ENCODE data around the gene ITPKC.
A peak's percentile ranks its signal among the peaks of the same experiment; 100 is the strongest.

ITPKC gene

GRCh38 chr19:40736661-40737060 lies 19.7 kb downstream of the ITPKC start:
- no peak overlapping the region for H3K4me3 ChIP-seq (ENCODE audit: low read depth, low read length)
- no peak for DNase-seq (ENCODE audit: low read depth)

GRCh38 chr19:40737102-40737644 lies 20.3 kb downstream of the ITPKC start:
- no peak overlapping the region for H3K4me3 ChIP-seq (ENCODE audit: low read depth, low read length)
- DNase-seq (ENCODE audit: low read depth) = no peak

GRCh38 chr19:40739030-40739839 lies 22.3 kb downstream of the ITPKC start:
- no peak for DNase-seq (ENCODE audit: low read depth)
- H3K4me3 ChIP-seq (ENCODE audit: low read depth, low read length) = no peak overlapping the region

- no peak for DNase-seq (ENCODE audit: low read depth)
- no peak overlapping the region for H3K4me3 ChIP-seq (ENCODE audit: low read depth, low read length)
Measured at GRCh38 chr19:40739871-40740703, 23.2 kb downstream of the ITPKC start.

GRCh38 chr19:40740747-40741146 lies 23.8 kb downstream of the ITPKC start:
- no peak overlapping the region for H3K4me3 ChIP-seq (ENCODE audit: low read depth, low read length)
- DNase-seq (ENCODE audit: low read depth) = no peak

GRCh38 chr19:40741527-40742390 lies 24.8 kb downstream of the ITPKC start:
- no peak overlapping the region for H3K4me3 ChIP-seq (ENCODE audit: low read depth, low read length)
- no peak for DNase-seq (ENCODE audit: low read depth)

GRCh38 chr19:40742477-40742876 lies 25.6 kb downstream of the ITPKC start:
- DNase-seq (ENCODE audit: low read depth) = no peak
- H3K4me3 ChIP-seq (ENCODE audit: low read depth, low read length) = no peak overlapping the region

- H3K4me3 ChIP-seq (ENCODE audit: low read depth, low read length) = no peak overlapping the region
- no peak for DNase-seq (ENCODE audit: low read depth)
Measured at GRCh38 chr19:40742886-40743285, 26.0 kb downstream of the ITPKC start.

GRCh38 chr19:40743926-40744325 lies 27.0 kb downstream of the ITPKC start:
- no peak overlapping the region for H3K4me3 ChIP-seq (ENCODE audit: low read depth, low read length)
- DNase-seq (ENCODE audit: low read depth) = no peak

- H3K4me3 ChIP-seq (ENCODE audit: low read depth, low read length) = no peak overlapping the region
- DNase-seq (ENCODE audit: low read depth) = no peak
Measured at GRCh38 chr19:40744554-40745401, 27.9 kb downstream of the ITPKC start.

GRCh38 chr19:40745402-40745780 lies 28.5 kb downstream of the ITPKC start:
- no peak overlapping the region for H3K4me3 ChIP-seq (ENCODE audit: low read depth, low read length)
- no peak for DNase-seq (ENCODE audit: low read depth)

- no peak overlapping the region for H3K4me3 ChIP-seq (ENCODE audit: low read depth, low read length)
- DNase-seq (ENCODE audit: low read depth) = no peak
Measured at GRCh38 chr19:40747536-40747935, 30.6 kb downstream of the ITPKC start.

GRCh38 chr19:40750058-40750873 lies 33.4 kb downstream of the ITPKC start, which contains the start of gene ACTMAP:
TSS of gene ACTMAP (minus strand) at chr19:40750477. CDS start at chr19:40749803, 674 bp downstream.
- peak within 1 kb of the TSS; percentile 90 for H3K4me3 ChIP-seq (ENCODE audit: low read depth, low read length)
- DNase-seq (ENCODE audit: low read depth) = peak; percentile 99

GRCh38 chr19:40750874-40751537 lies 34.1 kb downstream of the ITPKC start, which contains the start of gene SNRPA:
TSS of gene SNRPA (plus strand) at chr19:40751203. CDS start at chr19:40751409, 206 bp downstream.
- peak; percentile 92 for DNase-seq (ENCODE audit: low read depth)
- H3K4me3 ChIP-seq (ENCODE audit: low read depth, low read length) = peak within 1 kb of the TSS; percentile 90

- no peak for DNase-seq (ENCODE audit: low read depth)
- peak overlapping the region; percentile 90 for H3K4me3 ChIP-seq (ENCODE audit: low read depth, low read length)
Measured at GRCh38 chr19:40752257-40752781, 35.4 kb downstream of the ITPKC start.

- H3K4me3 ChIP-seq (ENCODE audit: low read depth, low read length) = no peak overlapping the region
- DNase-seq (ENCODE audit: low read depth) = no peak
Measured at GRCh38 chr19:40754611-40755247, 37.8 kb downstream of the ITPKC start.
